Neural crest cell (in vitro differentiated cells): ENCODE measurements around the gene MYH16. TPM values are rescaled to one million over a fixed set of nuclear protein-coding genes. Genes with fewer than 3 reads are reported as not detected.

ENCODE experiments used
- DNase-seq: peaks from one replicate; pipeline ENCODE4 v3.0.0; 2021; ENCODE audit warnings: low read depth, mixed read lengths, low spot score
- H3K27ac Mint-ChIP-seq: one replicate; pipeline ENCODE4 v1.8.0; 2021; ENCODE audit warnings: mild to moderate bottlenecking, mixed read lengths; ENCODE audit not compliant: unreplicated experiment
- H3K27me3 Mint-ChIP-seq: 2 replicates; pipeline ENCODE4 v1.8.0; 2021; ENCODE audit warnings: low read depth, mild to moderate bottlenecking, mixed read lengths
- H3K36me3 Mint-ChIP-seq: 2 replicates; pipeline ENCODE4 v1.8.0; 2021; ENCODE audit warnings: low read depth, mild to moderate bottlenecking, mixed read lengths
- H3K4me1 Mint-ChIP-seq: 2 replicates; pipeline ENCODE4 v1.8.0; 2021; ENCODE audit warnings: mixed read lengths
- H3K4me3 Mint-ChIP-seq: one replicate; pipeline ENCODE4 v1.8.0; 2021; ENCODE audit warnings: mild to moderate bottlenecking, mixed read lengths
- H3K9me3 Mint-ChIP-seq: 2 replicates; pipeline ENCODE4 v1.8.0; 2021; ENCODE audit warnings: mixed read lengths
- total RNA-seq: library from RNA; stranded (reverse); gene quantifications from 2 replicates; pipeline ENCODE4 v1.2.1, GENCODE V29; 2021
- TF ChIP-seq, protein P1 (sequence below): fragments of 200-600 bp; sonication (generic); conservative IDR thresholded peaks from 2 replicates; pipeline ENCODE4 v1.5.0; 2021; ENCODE audit warnings: antibody characterized with exemption, mild to moderate bottlenecking

MYH16 gene
- total RNA-seq, 1 donor from 2014 or later = not detected

DNA sequence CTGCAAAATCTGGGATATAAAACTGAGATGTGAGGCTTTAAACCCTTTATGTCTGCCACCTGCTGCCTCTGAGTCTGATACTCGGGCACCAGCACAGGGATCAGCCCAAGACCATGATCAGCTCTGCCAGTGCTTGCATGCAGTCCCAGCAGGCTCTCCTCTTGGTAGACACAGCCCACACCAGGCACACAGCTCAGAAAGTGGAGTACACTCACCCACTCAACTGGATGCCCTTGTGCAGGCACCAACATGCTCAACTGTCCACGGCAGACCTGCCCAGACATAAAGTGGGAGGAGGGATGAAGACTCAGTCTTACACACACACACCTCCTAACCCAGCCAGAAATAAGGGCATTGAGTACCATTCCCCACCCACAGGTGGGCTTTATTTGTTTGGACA is 18.2 kb upstream of the MYH16 start:
- H3K27me3 Mint-ChIP-seq = no peaks in the 10 kb centered on the region

DNA sequence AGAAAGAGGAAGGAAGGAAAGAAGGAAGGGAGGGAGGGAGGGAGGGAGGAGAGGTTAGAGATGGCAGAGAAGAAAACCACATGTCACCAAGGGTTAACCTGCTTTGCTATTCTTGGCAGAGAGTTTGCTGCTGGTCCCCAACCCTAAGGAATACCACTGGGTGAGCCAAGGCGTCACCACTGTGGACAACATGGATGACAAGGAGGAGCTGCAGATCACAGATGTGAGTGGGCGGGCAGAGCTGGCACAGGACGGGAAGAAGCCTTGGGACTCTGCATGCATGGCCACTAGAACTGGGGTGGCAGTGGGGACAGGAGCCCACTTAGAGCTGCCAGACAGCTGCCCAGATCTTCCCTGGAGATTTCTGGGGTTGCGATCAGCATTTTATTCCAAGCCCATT is 17.2 kb upstream of the MYH16 start:
- H3K4me1 Mint-ChIP-seq = no peaks in the 10 kb centered on the region
- no peak overlapping the region for H3K4me3 Mint-ChIP-seq
- TF ChIP-seq, protein P1, sequence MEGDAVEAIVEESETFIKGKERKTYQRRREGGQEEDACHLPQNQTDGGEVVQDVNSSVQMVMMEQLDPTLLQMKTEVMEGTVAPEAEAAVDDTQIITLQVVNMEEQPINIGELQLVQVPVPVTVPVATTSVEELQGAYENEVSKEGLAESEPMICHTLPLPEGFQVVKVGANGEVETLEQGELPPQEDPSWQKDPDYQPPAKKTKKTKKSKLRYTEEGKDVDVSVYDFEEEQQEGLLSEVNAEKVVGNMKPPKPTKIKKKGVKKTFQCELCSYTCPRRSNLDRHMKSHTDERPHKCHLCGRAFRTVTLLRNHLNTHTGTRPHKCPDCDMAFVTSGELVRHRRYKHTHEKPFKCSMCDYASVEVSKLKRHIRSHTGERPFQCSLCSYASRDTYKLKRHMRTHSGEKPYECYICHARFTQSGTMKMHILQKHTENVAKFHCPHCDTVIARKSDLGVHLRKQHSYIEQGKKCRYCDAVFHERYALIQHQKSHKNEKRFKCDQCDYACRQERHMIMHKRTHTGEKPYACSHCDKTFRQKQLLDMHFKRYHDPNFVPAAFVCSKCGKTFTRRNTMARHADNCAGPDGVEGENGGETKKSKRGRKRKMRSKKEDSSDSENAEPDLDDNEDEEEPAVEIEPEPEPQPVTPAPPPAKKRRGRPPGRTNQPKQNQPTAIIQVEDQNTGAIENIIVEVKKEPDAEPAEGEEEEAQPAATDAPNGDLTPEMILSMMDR = no peak
- H3K27ac Mint-ChIP-seq = no peak overlapping the region
- no peak for DNase-seq
- no peaks in the 10 kb centered on the region for H3K27me3 Mint-ChIP-seq
- H3K36me3 Mint-ChIP-seq = no peaks in the 10 kb centered on the region
- H3K9me3 Mint-ChIP-seq = no peaks in the 10 kb centered on the region

More for the DNA sequence above, 18.2 kb upstream of the MYH16 start:
- no peaks in the 10 kb centered on the region for H3K4me1 Mint-ChIP-seq
- TF ChIP-seq, protein P1 = no peak
- DNase-seq = no peak
- H3K36me3 Mint-ChIP-seq = no peaks in the 10 kb centered on the region
- H3K27ac Mint-ChIP-seq = no peak overlapping the region
- no peak overlapping the region for H3K4me3 Mint-ChIP-seq
- H3K9me3 Mint-ChIP-seq = no peaks in the 10 kb centered on the region

DNA sequence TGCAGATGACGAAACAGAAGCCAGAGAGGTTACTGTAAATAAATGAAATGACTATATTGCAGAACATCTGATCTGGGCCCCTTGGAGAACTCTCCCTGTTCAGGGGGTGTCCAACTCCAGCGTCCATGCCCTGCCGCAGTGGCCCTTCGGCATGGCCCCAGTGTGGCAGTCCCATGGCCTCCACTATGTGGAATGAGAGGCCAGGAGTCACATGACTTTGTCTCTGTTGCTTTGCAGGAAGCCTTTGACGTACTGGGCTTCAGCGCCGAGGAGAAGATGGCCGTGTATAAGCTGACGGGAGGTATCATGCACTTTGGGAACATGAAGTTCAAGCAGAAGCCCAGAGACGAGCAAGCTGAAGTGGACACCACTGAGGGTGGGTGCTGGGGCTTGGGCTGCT is 15.6 kb upstream of the MYH16 start:
- TF ChIP-seq, protein P1 = no peak
- H3K36me3 Mint-ChIP-seq = no peaks in the 10 kb centered on the region
- DNase-seq = no peak
- no peaks in the 10 kb centered on the region for H3K4me1 Mint-ChIP-seq
- H3K4me3 Mint-ChIP-seq = no peak overlapping the region
- H3K27me3 Mint-ChIP-seq = no peaks in the 10 kb centered on the region
- no peak overlapping the region for H3K27ac Mint-ChIP-seq
- H3K9me3 Mint-ChIP-seq = no peaks in the 10 kb centered on the region

DNA sequence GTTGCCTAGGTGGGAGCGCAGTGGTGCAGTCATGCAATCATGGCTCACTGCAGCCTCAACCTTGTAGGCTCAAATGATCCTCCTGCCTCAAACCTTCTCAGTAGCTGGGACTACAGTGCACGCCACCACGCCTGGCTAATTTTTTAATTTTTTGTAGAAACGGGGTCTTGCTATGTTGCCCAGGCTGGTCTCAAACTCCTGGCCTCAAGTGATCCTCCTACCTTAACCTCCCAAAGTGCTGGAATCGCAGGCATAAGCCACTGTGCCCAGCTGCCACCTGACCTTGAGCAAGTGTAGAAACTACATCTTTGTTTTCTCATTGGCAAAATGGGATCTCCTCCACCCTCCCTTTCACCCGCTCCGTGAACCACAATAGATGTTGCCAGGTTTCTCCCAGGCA is 15.0 kb upstream of the MYH16 start:
- H3K9me3 Mint-ChIP-seq = no peaks in the 10 kb centered on the region
- TF ChIP-seq, protein P1 = no peak
- no peaks in the 10 kb centered on the region for H3K36me3 Mint-ChIP-seq
- no peak for DNase-seq
- H3K4me1 Mint-ChIP-seq = no peaks in the 10 kb centered on the region
- no peak overlapping the region for H3K27ac Mint-ChIP-seq
- H3K4me3 Mint-ChIP-seq = no peak overlapping the region
- peaks cover 2% of the 10 kb centered on the region for H3K27me3 Mint-ChIP-seq

DNA sequence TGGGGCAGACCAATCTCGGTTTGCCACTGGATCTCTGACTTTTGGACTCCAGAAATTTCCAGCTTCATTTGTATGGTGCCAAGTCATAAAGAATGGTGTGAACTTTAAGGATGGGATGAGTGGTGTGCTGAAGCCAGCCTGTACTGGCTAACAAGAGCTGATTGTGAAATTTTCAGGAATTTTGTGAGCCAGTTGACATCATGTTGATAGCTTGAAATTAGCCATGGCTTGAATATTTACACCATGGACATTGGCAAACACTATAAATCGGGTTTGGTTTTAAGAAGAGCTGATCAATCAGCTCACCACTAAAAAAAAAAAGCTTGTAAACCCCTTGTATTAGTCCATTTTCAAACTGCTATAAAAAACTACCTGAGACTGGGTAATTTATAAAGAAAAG is 14.1 kb upstream of the MYH16 start:
- Mint-ChIP-seq H3K27ac (no peak overlapping the region), H3K4me3 (no peak overlapping the region), H3K9me3 (no peaks in the 10 kb centered on the region), H3K27me3 (peaks cover 6% of the 10 kb centered on the region), H3K36me3 (no peaks in the 10 kb centered on the region), H3K4me1 (no peaks in the 10 kb centered on the region)
- no peak for DNase-seq
- TF ChIP-seq, protein P1 = no peak

DNA sequence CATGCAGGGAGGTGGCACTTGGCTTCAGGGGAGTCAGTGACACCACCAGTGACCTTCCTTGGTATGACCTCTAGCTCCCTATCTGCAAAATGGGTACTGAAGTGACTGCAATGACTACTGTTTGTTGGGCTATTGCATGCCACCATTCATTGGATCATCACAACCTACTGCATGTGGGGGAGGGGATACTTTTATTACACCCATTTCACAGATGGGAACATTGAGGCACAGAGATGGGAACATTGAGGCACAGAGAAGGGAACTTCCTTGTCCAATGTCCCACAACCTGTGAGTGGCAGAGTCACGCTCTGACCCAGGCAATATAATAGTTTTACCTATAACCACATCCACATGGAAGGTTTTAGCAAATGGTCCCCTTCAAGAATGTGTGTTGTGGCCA is 12.2 kb upstream of the MYH16 start:
- H3K4me1 Mint-ChIP-seq = no peaks in the 10 kb centered on the region
- DNase-seq = no peak
- H3K36me3 Mint-ChIP-seq = no peaks in the 10 kb centered on the region
- peaks cover 12% of the 10 kb centered on the region for H3K27me3 Mint-ChIP-seq
- no peak overlapping the region for H3K27ac Mint-ChIP-seq
- no peak overlapping the region for H3K4me3 Mint-ChIP-seq
- H3K9me3 Mint-ChIP-seq = no peaks in the 10 kb centered on the region
- TF ChIP-seq, protein P1 = no peak
